GM10266 (cell line): Measurements from ENCODE around the gene HOXB3.

Experiments used
- DNase-seq: peaks from one replicate; pipeline ENCODE4 v3.0.0; 2012; ENCODE audit errors: extremely low spot score
- TF ChIP-seq, protein P1 (sequence below): IDR thresholded peaks from 2 replicates; pipeline ENCODE4 v1.5.1; 2012; ENCODE audit warnings: mild to moderate bottlenecking, low read depth; ENCODE audit not compliant: control insufficient read depth, insufficient read depth; ENCODE audit errors: missing control alignments

The HOXB3 gene

DNA sequence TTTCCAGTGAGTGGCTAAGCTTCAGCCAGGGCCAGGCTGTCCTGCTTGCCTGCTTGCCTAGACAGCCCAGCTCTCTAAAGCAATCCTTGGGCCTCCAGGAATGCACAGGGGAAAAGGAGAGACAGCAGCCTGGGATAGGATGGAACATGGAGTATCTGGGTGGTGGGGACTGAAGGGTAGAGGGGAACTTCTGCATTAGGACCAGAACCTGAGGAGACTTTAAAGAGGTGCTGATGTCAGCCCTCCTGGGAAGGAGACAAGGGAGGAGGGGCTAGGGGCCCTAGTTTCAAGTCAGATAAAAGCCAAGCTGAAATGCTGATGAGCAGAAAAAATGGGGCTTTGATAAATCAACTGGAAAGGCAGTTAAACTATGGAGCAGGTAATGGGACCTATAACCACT is 19.0 kb upstream of the HOXB3 start:
- DNase-seq, result no peak
- TF ChIP-seq, protein P1, sequence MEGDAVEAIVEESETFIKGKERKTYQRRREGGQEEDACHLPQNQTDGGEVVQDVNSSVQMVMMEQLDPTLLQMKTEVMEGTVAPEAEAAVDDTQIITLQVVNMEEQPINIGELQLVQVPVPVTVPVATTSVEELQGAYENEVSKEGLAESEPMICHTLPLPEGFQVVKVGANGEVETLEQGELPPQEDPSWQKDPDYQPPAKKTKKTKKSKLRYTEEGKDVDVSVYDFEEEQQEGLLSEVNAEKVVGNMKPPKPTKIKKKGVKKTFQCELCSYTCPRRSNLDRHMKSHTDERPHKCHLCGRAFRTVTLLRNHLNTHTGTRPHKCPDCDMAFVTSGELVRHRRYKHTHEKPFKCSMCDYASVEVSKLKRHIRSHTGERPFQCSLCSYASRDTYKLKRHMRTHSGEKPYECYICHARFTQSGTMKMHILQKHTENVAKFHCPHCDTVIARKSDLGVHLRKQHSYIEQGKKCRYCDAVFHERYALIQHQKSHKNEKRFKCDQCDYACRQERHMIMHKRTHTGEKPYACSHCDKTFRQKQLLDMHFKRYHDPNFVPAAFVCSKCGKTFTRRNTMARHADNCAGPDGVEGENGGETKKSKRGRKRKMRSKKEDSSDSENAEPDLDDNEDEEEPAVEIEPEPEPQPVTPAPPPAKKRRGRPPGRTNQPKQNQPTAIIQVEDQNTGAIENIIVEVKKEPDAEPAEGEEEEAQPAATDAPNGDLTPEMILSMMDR, result no peak

GRCh38 chr17:48608494-48608834 is 18.4 kb upstream of the HOXB3 start:
- TF ChIP-seq, protein P1, result no peak
- no peak for DNase-seq

GRCh38 chr17:48606892-48607614 is 17.0 kb upstream of the HOXB3 start:
- TF ChIP-seq, protein P1, result no peak
- no peak for DNase-seq

GRCh38 chr17:48605991-48606891 is 16.2 kb upstream of the HOXB3 start:
- TF ChIP-seq, protein P1, result no peak

GRCh38 chr17:48605409-48605919 is 15.4 kb upstream of the HOXB3 start:
- TF ChIP-seq, protein P1, result no peak
- DNase-seq, result no peak

More at GRCh38 chr17:48605991-48606891, 16.2 kb upstream of the HOXB3 start:
- DNase-seq, result no peak

GRCh38 chr17:48604770-48605329 is 14.8 kb upstream of the HOXB3 start, which contains the start of gene HOXB6:
Gene HOXB6 (minus strand): TSS chr17:48604986. CDS start chr17:48598150, 6,836 bp downstream.
- DNase-seq, result no peak
- TF ChIP-seq, protein P1, result no peak
